ENCODE results near the gene MACROD2.

DNA sequence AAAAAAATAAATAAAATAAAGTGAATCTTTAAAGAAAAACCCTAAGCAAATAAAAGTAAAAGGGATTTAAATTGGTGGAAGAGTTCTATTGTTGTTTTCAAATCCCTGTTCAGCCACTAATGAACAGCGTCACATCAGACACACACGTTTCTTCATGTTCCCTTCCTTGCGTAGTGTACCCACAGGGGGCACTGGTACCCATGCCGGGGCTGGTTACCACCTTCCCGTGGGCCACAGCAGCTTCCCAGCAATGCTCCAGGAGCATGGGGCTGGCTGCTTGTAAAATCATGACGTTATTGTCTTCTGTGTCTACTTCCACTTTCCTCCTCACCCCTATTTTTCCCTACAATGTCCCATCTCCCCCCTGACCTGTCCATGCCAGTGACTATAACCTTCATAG lies 1589.2 kb downstream of the MACROD2 start:
- TF ChIP-seq, protein P1, sequence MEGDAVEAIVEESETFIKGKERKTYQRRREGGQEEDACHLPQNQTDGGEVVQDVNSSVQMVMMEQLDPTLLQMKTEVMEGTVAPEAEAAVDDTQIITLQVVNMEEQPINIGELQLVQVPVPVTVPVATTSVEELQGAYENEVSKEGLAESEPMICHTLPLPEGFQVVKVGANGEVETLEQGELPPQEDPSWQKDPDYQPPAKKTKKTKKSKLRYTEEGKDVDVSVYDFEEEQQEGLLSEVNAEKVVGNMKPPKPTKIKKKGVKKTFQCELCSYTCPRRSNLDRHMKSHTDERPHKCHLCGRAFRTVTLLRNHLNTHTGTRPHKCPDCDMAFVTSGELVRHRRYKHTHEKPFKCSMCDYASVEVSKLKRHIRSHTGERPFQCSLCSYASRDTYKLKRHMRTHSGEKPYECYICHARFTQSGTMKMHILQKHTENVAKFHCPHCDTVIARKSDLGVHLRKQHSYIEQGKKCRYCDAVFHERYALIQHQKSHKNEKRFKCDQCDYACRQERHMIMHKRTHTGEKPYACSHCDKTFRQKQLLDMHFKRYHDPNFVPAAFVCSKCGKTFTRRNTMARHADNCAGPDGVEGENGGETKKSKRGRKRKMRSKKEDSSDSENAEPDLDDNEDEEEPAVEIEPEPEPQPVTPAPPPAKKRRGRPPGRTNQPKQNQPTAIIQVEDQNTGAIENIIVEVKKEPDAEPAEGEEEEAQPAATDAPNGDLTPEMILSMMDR (IDR thresholded peaks at IDR 0.05), result no peak
- no peak for TF ChIP-seq POLR2A (IDR thresholded peaks at IDR 0.05)
